ENCODE data around the gene LFNG. TPM values are rescaled to one million over a fixed set of nuclear protein-coding genes. Genes with fewer than 3 reads are reported as not detected.

LFNG gene
- total and polyA plus RNA-seq, 9 of the 15 experiments (the other 6 are each of a cell fraction or from before 2014, with no cell fraction given): 0.03 to 0.89 (median 0.25) TPM; not detected in 1

GRCh38 chr7:2494191-2495130 is 25.1 kb upstream of the LFNG start (continued):
- TF ChIP-seq SMAD2 (IDR thresholded peaks at IDR 0.05; ENCODE audit: low read depth, low read length) (no peak), TRIM28 (IDR thresholded peaks at IDR 0.05) (no peak)

- Histone ChIP-seq H3K4me3 (no peak overlapping the region), H3K27ac (ENCODE audit: extremely low read depth, low read depth, low read length) (no peak overlapping the region), H2AFZ (ENCODE audit: low read depth, low read length) (no peak overlapping the region), H3K36me3 (ENCODE audit: control insufficient read depth, insufficient read depth, low read length) (no peaks in the 10 kb centered on the region), H3K79me2 (ENCODE audit: control insufficient read depth, insufficient read depth, low read length) (no peaks in the 10 kb centered on the region), H3K9ac (ENCODE audit: insufficient read depth in 1 of 2, low read depth in 2 of 2, low read length in 2 of 2) (no peak overlapping the region), H4K20me1 (replicated peaks; ENCODE audit: control insufficient read depth, insufficient read depth, low read length) (no peaks in the 10 kb centered on the region), H3K4me2 (ENCODE audit: insufficient read depth, low read length) (no peak overlapping the region), H3K9me1 (ENCODE audit: control insufficient read depth, insufficient read depth, low read length) (no peaks in the 10 kb centered on the region), H3K27me3 (ENCODE audit: control insufficient read depth in 2 of 2, insufficient read depth in 2 of 2, low read length in 2 of 2) (peaks cover 6 to 30% of the 10 kb centered on the region in 2 experiments; a peak in 3 of 5 replicates), H3K4me1 (replicated peaks in 1 of 2; ENCODE audit: control insufficient read depth in 2 of 2, insufficient read depth in 2 of 2, low read length in 2 of 2) (peaks cover 0 to 39% of the 10 kb centered on the region in 2 experiments; a peak in 2 of 5 replicates), H3K9me3 (replicated peaks; ENCODE audit: control insufficient read depth, insufficient read depth, low read depth, low read length) (no peaks in the 10 kb centered on the region)
- ChIA-PET POLR2A (no interaction called here), CTCF (ENCODE audit: low intra/inter-chr PET ratio) (no interaction called here)
- ATAC-seq (no peak), FAIRE-seq (no peak), DNase-seq (ENCODE audit: extremely low read depth in 1 of 4, low spot score in 3 of 4) (no peak)
- TF ChIP-seq FOXK1 (CRISPR knock-in tag; IDR thresholded peaks at IDR 0.05; ENCODE audit: borderline replicate concordance) (no peak), MTA1 (IDR thresholded peaks at IDR 0.05; ENCODE audit: borderline replicate concordance) (no peak), CHCHD3 (CRISPR knock-in tag; IDR thresholded peaks at IDR 0.05) (no peak), TAF7 (tag; IDR thresholded peaks at IDR 0.05) (no peak), POLR3G (IDR thresholded peaks at IDR 0.05; ENCODE audit: extremely low read depth, insufficient read length, insufficient replicate concordance) (no peak), ZKSCAN3 (CRISPR knock-in tag; IDR thresholded peaks at IDR 0.05) (no peak), JUN (IDR thresholded peaks at IDR 0.05; ENCODE audit: borderline replicate concordance, low read depth, low read length) (no peak), JUN (CRISPR knock-in tag; IDR thresholded peaks at IDR 0.05; ENCODE audit: borderline replicate concordance) (no peak), ZNF41 (CRISPR knock-in tag; conservative IDR thresholded peaks at IDR 0.05) (no peak), ZNF324 (CRISPR knock-in tag; IDR thresholded peaks at IDR 0.05) (no peak), GABPB1 (CRISPR knock-in tag; IDR thresholded peaks at IDR 0.05) (no peak)
- BruUV-seq (replicated peaks): no TSS peak
- in situ Hi-C loops (cut with MboI): no loop called here
- intact Hi-C loops (cut with micrococcal nuclease): no loop called here
- WGBS (ENCODE audit: insufficient coverage, low coverage, missing lambda C conversion rate): 18% methylated on average over 18 of the region's 25 CpGs
Measured at GRCh38 chr7:2495418-2496299, 23.9 kb upstream of the LFNG start.
